Activated CD8-positive, alpha-beta T cell treated with anti-CD3 and anti-CD28 coated beads for 36 hours (primary cell): ENCODE results near the gene CTRB2. TPM values are rescaled to one million over a fixed set of nuclear protein-coding genes. Genes with fewer than 3 reads are reported as not detected.

Source experiments
- ATAC-seq: fragments of 200-7000 bp; cut with Tn5 transposase; one replicate; pipeline ENCODE4 v1.10.0; 2021; ENCODE audit warnings: mild to moderate bottlenecking, moderate library complexity
- CTCF ChIA-PET: fragments of 350-600 bp; sonication (Branson Sonifier 250); formaldehyde crosslinking; loops from one replicate; lab custom pipeline; 2021; ENCODE audit warnings: antibody characterized with exemption; lab: Charles Lee
- POLR2A ChIA-PET: fragments of 350-600 bp; sonication (Branson Sonifier 250); formaldehyde crosslinking; loops from one replicate; lab custom pipeline; 2021; ENCODE audit warnings: antibody characterized with exemption; lab: Charles Lee
- DNase-seq: peaks from one replicate; pipeline ENCODE4 v3.0.0-alpha.2; 2020
- H3K27ac Mint-ChIP-seq: one replicate; pipeline ENCODE4 v1.8.0; 2021; ENCODE audit warnings: mild to moderate bottlenecking, mixed read lengths
- H3K27me3 Mint-ChIP-seq: one replicate; pipeline ENCODE4 v1.8.0; 2021; ENCODE audit warnings: mixed read lengths
- H3K36me3 Mint-ChIP-seq: one replicate; pipeline ENCODE4 v1.8.0; 2021; ENCODE audit warnings: low read depth, mixed read lengths
- H3K4me1 Mint-ChIP-seq: one replicate; pipeline ENCODE4 v1.8.0; 2021; ENCODE audit warnings: low read depth, mixed read lengths
- H3K4me3 Mint-ChIP-seq: one replicate; pipeline ENCODE4 v1.8.0; 2021; ENCODE audit warnings: mild to moderate bottlenecking, moderate library complexity, mixed read lengths
- H3K9me3 Mint-ChIP-seq: one replicate; pipeline ENCODE4 v1.8.0; 2021; ENCODE audit warnings: mixed read lengths
- CTCF ChIP-seq: fragments of 200-600 bp; IDR thresholded peaks from one replicate; pipeline ENCODE4 v1.8.0; 2022; ENCODE audit warnings: antibody characterized with exemption, mild to moderate bottlenecking
- intact Hi-C: fragments of 100-400 bp; cut with micrococcal nuclease; formaldehyde crosslinking; loops from one replicate; pipeline ENCODE4 v1.10.0; 2022
- total RNA-seq, 2 experiments: library from RNA; stranded (reverse); gene quantifications; one replicate each; pipeline ENCODE4 v1.2.3, GENCODE V29; 2021

Gene CTRB2
- not detected for total RNA-seq

- intact Hi-C loops, result no loop called here
- ChIA-PET POLR2A (no interaction called here), CTCF (no interaction called here)
- no peaks in the 10 kb centered on the region for H3K9me3 Mint-ChIP-seq
- DNase-seq (no peak), ATAC-seq (no peak)
- no peak for TF ChIP-seq CTCF
- no peaks in the 10 kb centered on the region for H3K36me3 Mint-ChIP-seq
- no peak within 1 kb of the TSS for H3K4me3 Mint-ChIP-seq
- H3K27ac Mint-ChIP-seq, result no peak within 1 kb of the TSS
- H3K4me1 Mint-ChIP-seq, result no peaks in the 10 kb centered on the region
- no peaks in the 10 kb centered on the region for H3K27me3 Mint-ChIP-seq
Measured at GRCh38 chr16:75206749-75207451, at the start of gene CTRB2. TSS of gene CTRB2 (minus strand) at chr16:75207161. CDS start at chr16:75207141, 20 bp downstream.

GRCh38 chr16:75256059-75256571 lies 49.2 kb upstream of the CTRB2 start:
- ATAC-seq, result no peak
- TF ChIP-seq CTCF, result no peak
- no peak overlapping the region for H3K27ac Mint-ChIP-seq
- CTCF ChIA-PET, result interaction anchor here (1.1 kb wide), 1 partner anchor 56 kb away, joined by 3 read pairs; no protein-coding TSS in a partner anchor
- no peak for DNase-seq
- no peaks in the 10 kb centered on the region for H3K4me1 Mint-ChIP-seq
- intact Hi-C loops, result no loop called here
- POLR2A ChIA-PET, result no interaction called here
- no peaks in the 10 kb centered on the region for H3K36me3 Mint-ChIP-seq
- no peaks in the 10 kb centered on the region for H3K9me3 Mint-ChIP-seq
- H3K4me3 Mint-ChIP-seq, result no peak overlapping the region
- peaks cover 28% of the 10 kb centered on the region for H3K27me3 Mint-ChIP-seq

GRCh38 chr16:75254359-75254837 lies 47.4 kb upstream of the CTRB2 start:
- intact Hi-C loops, result no loop called here
- no peak for TF ChIP-seq CTCF
- Mint-ChIP-seq H3K36me3 (no peaks in the 10 kb centered on the region), H3K4me3 (no peak overlapping the region), H3K4me1 (no peaks in the 10 kb centered on the region), H3K27me3 (peaks cover 34% of the 10 kb centered on the region), H3K9me3 (no peaks in the 10 kb centered on the region), H3K27ac (no peak overlapping the region)
- CTCF ChIA-PET, result interaction anchor here (1.2 to 1.6 kb wide), 2 partner anchors 21 to 57 kb away, joined by 3 read pairs; no protein-coding TSS in a partner anchor
- no peak for ATAC-seq
- DNase-seq, result no peak
- POLR2A ChIA-PET, result no interaction called here

- no peak for TF ChIP-seq CTCF
- no peak overlapping the region for H3K4me3 Mint-ChIP-seq
- CTCF ChIA-PET, result interaction anchor here (0.6 to 1.2 kb wide), 2 partner anchors 19 to 149 kb away, joined by 3 read pairs; no protein-coding TSS in a partner anchor
- no peaks in the 10 kb centered on the region for H3K4me1 Mint-ChIP-seq
- no peak for ATAC-seq
- no peak overlapping the region for H3K27ac Mint-ChIP-seq
- DNase-seq, result no peak
- peaks cover 35% of the 10 kb centered on the region for H3K27me3 Mint-ChIP-seq
- H3K9me3 Mint-ChIP-seq, result no peaks in the 10 kb centered on the region
- POLR2A ChIA-PET, result no interaction called here
- intact Hi-C loops, result no loop called here
- H3K36me3 Mint-ChIP-seq, result no peaks in the 10 kb centered on the region
Measured at GRCh38 chr16:75252946-75253911, 46.3 kb upstream of the CTRB2 start.
